Measurements from ENCODE around the gene L3MBTL4.

The L3MBTL4 gene

DNA sequence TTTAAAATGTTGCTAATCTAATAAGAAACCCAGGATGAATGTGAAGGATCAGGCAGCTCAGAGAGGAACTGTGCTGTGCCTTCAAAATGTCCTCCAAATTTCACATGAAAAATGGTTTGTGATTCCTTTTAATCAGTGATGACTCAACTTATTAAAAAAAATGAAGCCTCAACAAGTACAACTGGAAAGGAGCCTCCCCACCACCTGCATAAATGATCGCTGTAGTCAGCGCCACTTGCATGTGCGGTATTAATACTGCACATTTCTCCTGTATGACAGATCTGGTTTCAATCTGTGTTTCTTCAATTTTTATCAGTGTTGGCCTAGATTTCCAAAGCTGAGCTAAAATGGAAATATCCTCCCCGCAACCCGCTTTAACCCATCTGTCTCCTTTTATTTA, 404.4 kb downstream of the L3MBTL4 start:
- H3K4me3 ChIP-seq (ENCODE audit: control insufficient read depth, low read depth, low read length) = no peak overlapping the region
- DNase-seq (ENCODE audit: low read depth) = peak; percentile 46
- no peak for TF ChIP-seq CTCF (conservative IDR thresholded peaks at IDR 0.05; ENCODE audit: control insufficient read depth, insufficient read depth, low read depth, low read length)

- TF ChIP-seq CTCF (conservative IDR thresholded peaks at IDR 0.05; ENCODE audit: control insufficient read depth, insufficient read depth, low read depth, low read length) = no peak
- no peak overlapping the region for H3K4me3 ChIP-seq (ENCODE audit: control insufficient read depth, low read depth, low read length)
- DNase-seq (ENCODE audit: low read depth) = peak; percentile 57
Measured at GRCh38 chr18:6009756-6010155, 405.0 kb downstream of the L3MBTL4 start.

- no peak for DNase-seq (ENCODE audit: low read depth)
- no peak for TF ChIP-seq CTCF (conservative IDR thresholded peaks at IDR 0.05; ENCODE audit: control insufficient read depth, insufficient read depth, low read depth, low read length)
- no peak overlapping the region for H3K4me3 ChIP-seq (ENCODE audit: control insufficient read depth, low read depth, low read length)
Measured at GRCh38 chr18:6004683-6005082, 410.0 kb downstream of the L3MBTL4 start.

GRCh38 chr18:6004119-6004518, 410.6 kb downstream of the L3MBTL4 start:
- TF ChIP-seq CTCF (conservative IDR thresholded peaks at IDR 0.05; ENCODE audit: control insufficient read depth, insufficient read depth, low read depth, low read length) = no peak
- no peak for DNase-seq (ENCODE audit: low read depth)
- H3K4me3 ChIP-seq (ENCODE audit: control insufficient read depth, low read depth, low read length) = no peak overlapping the region

DNA sequence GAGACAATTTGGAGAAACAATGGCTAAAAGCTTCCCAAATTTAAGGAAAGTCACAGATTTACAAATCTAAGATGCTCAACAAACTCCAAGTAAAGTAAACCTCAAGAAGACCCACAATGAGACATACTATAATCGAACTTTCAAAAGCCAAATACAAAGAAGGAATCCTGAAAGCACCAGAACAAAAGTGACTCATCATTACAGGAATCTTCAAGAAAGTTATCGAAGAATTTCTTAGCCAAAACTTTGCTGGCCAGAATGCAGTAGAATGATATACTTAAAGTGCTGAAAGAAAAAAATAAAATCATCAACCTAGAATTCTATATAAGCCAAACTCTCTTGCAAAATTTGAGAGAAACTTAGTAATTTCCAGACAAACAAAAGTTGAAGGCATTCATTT, 412.8 kb downstream of the L3MBTL4 start:
- TF ChIP-seq CTCF (conservative IDR thresholded peaks at IDR 0.05; ENCODE audit: control insufficient read depth, insufficient read depth, low read depth, low read length) = no peak
- H3K4me3 ChIP-seq (ENCODE audit: control insufficient read depth, low read depth, low read length) = no peak overlapping the region
- peak; percentile 32 for DNase-seq (ENCODE audit: low read depth)

DNA sequence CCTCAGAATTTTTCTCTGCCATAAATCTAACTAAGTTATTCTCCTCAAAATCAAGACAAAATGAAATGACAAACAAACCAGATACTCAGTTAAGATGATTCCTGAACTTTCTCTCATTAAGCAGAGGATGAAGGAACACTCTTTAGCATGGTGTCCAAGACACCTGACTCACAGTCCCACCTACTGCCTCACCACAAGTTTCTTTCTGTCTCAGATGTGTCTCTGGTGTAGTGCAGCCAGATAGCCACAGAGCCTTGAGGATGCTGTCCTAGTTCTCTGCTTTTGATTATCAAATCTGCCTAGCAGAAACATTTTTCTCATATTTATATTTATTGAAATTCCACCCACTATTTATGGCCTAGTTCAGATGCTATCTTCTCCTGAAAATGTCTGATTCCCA, 415.8 kb downstream of the L3MBTL4 start:
- DNase-seq (ENCODE audit: low read depth) = no peak
- TF ChIP-seq CTCF (conservative IDR thresholded peaks at IDR 0.05; ENCODE audit: control insufficient read depth, insufficient read depth, low read depth, low read length) = no peak

More for the DNA sequence above, 415.8 kb downstream of the L3MBTL4 start:
- no peak overlapping the region for H3K4me3 ChIP-seq (ENCODE audit: control insufficient read depth, low read depth, low read length)

Data from fibroblast of mammary gland (primary cell).